Spleen (tissue), 11 donors: Measurements from ENCODE around the gene EPHB1. TPM values are rescaled to one million over a fixed set of nuclear protein-coding genes. Genes with fewer than 3 reads are reported as not detected.

Source experiments
- DNase-seq: peaks from one replicate; pipeline ENCODE4 v3.0.0-alpha.2; 2020
- H3K27ac ChIP-seq, 8 donors: fragments of 200-600 bp; sonication (generic) in 7 of 8; 1 replicate in 4 of 8; 2 replicates in 4 of 8; pipeline versions ENCODE4 v1.5.0 to v1.8.0; 2016 to 2021; ENCODE audit warnings: inconsistent platforms in 4 of 8, mild to moderate bottlenecking in 4 of 8, moderate library complexity in 1 of 8
- H3K27me3 ChIP-seq, 7 donors: fragments of 200-600 bp; sonication (generic) in 6 of 7; replicated peaks in 1 of 7; 1 replicate in 4 of 7; 2 replicates in 3 of 7; pipeline versions ENCODE4 v1.5.0 to v1.8.0; 2016 to 2021; ENCODE audit warnings: inconsistent platforms in 3 of 7, mild to moderate bottlenecking in 1 of 7
- H3K36me3 ChIP-seq, 6 donors: fragments of 200-600 bp; sonication (generic) in 5 of 6; 1 replicate in 4 of 6; 2 replicates in 2 of 6; pipeline versions ENCODE4 v1.5.0 to v1.8.0; 2016 to 2021; ENCODE audit warnings: inconsistent platforms in 2 of 6
- H3K4me1 ChIP-seq, 6 donors: fragments of 200-600 bp; sonication (generic) in 5 of 6; 1 replicate in 3 of 6; 2 replicates in 3 of 6; pipeline versions ENCODE4 v1.5.0 to v1.8.0; 2016 to 2021; ENCODE audit warnings: inconsistent platforms in 3 of 6
- H3K4me3 ChIP-seq, 8 donors: fragments of 200-600 bp; sonication (generic) in 7 of 8; 1 replicate in 4 of 8; 2 replicates in 4 of 8; pipeline versions ENCODE4 v1.5.0 to v1.8.0; 2016 to 2021; ENCODE audit warnings: inconsistent platforms in 4 of 8, mild to moderate bottlenecking in 4 of 8, moderate library complexity in 2 of 8
- H3K9me3 ChIP-seq, 8 donors: fragments of 200-600 bp; sonication (generic) in 7 of 8; 1 replicate in 4 of 8; 2 replicates in 4 of 8; pipeline versions ENCODE4 v1.5.0 to v1.8.0; 2016 to 2021; ENCODE audit warnings: inconsistent platforms in 4 of 8
- POLR2A ChIP-seq, 3 donors: fragments of 450-650 bp; IDR thresholded peaks; one replicate each; pipeline ENCODE4 v1.5.1; 2017; ENCODE audit warnings: antibody characterized with exemption in 3 of 3, mild to moderate bottlenecking in 1 of 3
- POLR2AphosphoS5 ChIP-seq, 3 donors: sonication (generic); formaldehyde crosslinking; IDR thresholded peaks; one replicate each; pipeline ENCODE4 v1.5.1; 2017; ENCODE audit warnings: antibody characterized with exemption in 3 of 3
- WGBS, 5 donors: extraction: QIAGEN DNeasy Blood & Tissue Kit in 3 of 5; methylation state at CpG; one replicate each; pipeline versions ENCODE4 v1.1.5 to v1.1.7; 2013 to 2018; 5-methylcytosine and 5-hydroxymethylcytosine counted together
- intact Hi-C: fragments of 100-400 bp; cut with DNase I; formaldehyde crosslinking; loops from one replicate; pipeline ENCODE4 v1.15.0; 2023; ENCODE audit warnings: low total_unique reads
- polyA plus RNA-seq, 3 donors: library from polyadenylated mRNA; stranded (reverse); fragments of 200-250 nt; gene quantifications; one replicate each; pipeline ENCODE4 v1.2.1, GENCODE V29; 2013
- total RNA-seq, 7 donors: library from RNA; depleted of rRNA in 3 of 7; stranded (reverse); fragments of >200 nt in 3 of 7; fragmentation: NEBNext Ultra II Directional in 4 of 7; extraction: Animal tissue kit (Norgen Biotek cat#: 25700) in 4 of 7; gene quantifications; one replicate each; pipeline versions ENCODE4 v1.1.0 to v1.2.1, GENCODE V29; 2016 to 2021
- TF ChIP-seq, protein P1 (sequence below), 11 experiments: fragments of 200-600 bp in 7 of 11; fragments of 450-650 bp in 4 of 11; sonication (generic) in 4 of 11; IDR thresholded peaks in 8 of 11; conservative IDR thresholded peaks in 3 of 11; 1 replicate in 7 of 11; 2 replicates in 4 of 11; pipeline versions ENCODE4 v1.4.0 to v1.8.0; 2016 to 2021; ENCODE audit warnings: antibody characterized with exemption in 11 of 11, inconsistent platforms in 4 of 11, mild to moderate bottlenecking in 1 of 11
- donor health status: healthy with polysubstance abuse.
- donor health status: DM: no; HTN: no; CAD: no; lungs with moderate emphysema.
- donor health status: DM: no; HTN: no; CAD: no.
- donor health status: Bipolar disorder and iron deficiency.
- donor health status: healthy.
- donor health status: DM: no; HTN: no; CAD: no.
- donor health status: DM: yes; HTN: yes; CAD: no.

Gene EPHB1
- total and polyA plus RNA-seq, 10 donors: 0.20 to 14.0 (median 3.0) TPM

DNA sequence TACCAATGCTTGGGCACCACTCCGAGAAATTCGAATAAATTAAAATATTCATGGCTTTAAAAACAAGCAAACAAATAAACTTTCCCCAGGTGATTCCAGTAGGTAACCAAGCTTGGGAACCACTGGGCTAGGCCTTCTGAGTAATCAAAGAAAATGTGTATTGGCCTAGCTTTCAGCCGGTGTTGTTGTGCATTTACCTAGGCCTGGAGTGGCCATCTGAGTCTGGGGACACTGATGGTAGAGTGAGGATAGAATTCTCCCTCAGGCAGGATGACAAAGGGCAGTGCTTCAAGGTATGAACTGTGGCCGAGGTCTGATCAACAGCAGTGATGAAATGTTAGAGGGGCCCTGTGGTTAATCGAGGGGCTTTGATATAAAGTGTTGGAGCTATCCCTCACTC, 440.5 kb downstream of the EPHB1 start:
- Histone ChIP-seq H3K9me3 (peaks cover 0 to 11% (median 0%) of the 10 kb centered on the region in 8 donors), H3K36me3 (no peaks in the 10 kb centered on the region), H3K27ac (no peak overlapping the region), H3K4me1 (no peaks in the 10 kb centered on the region), H3K27me3 (no peaks in the 10 kb centered on the region), H3K4me3 (no peak overlapping the region)
- intact Hi-C loops: no loop called here
- no peak for DNase-seq
- WGBS, 5 donors: 67 to 92% (median 89%) methylated on average over 5 of the region's 5 CpGs
- TF ChIP-seq, protein P1, sequence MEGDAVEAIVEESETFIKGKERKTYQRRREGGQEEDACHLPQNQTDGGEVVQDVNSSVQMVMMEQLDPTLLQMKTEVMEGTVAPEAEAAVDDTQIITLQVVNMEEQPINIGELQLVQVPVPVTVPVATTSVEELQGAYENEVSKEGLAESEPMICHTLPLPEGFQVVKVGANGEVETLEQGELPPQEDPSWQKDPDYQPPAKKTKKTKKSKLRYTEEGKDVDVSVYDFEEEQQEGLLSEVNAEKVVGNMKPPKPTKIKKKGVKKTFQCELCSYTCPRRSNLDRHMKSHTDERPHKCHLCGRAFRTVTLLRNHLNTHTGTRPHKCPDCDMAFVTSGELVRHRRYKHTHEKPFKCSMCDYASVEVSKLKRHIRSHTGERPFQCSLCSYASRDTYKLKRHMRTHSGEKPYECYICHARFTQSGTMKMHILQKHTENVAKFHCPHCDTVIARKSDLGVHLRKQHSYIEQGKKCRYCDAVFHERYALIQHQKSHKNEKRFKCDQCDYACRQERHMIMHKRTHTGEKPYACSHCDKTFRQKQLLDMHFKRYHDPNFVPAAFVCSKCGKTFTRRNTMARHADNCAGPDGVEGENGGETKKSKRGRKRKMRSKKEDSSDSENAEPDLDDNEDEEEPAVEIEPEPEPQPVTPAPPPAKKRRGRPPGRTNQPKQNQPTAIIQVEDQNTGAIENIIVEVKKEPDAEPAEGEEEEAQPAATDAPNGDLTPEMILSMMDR (IDR thresholded peaks at IDR 0.05 in 8 of 11, conservative IDR thresholded peaks at IDR 0.05 in 3 of 11): no peak
- TF ChIP-seq POLR2AphosphoS5 (IDR thresholded peaks at IDR 0.05): no peak
- no peak for TF ChIP-seq POLR2A (IDR thresholded peaks at IDR 0.05)

DNA sequence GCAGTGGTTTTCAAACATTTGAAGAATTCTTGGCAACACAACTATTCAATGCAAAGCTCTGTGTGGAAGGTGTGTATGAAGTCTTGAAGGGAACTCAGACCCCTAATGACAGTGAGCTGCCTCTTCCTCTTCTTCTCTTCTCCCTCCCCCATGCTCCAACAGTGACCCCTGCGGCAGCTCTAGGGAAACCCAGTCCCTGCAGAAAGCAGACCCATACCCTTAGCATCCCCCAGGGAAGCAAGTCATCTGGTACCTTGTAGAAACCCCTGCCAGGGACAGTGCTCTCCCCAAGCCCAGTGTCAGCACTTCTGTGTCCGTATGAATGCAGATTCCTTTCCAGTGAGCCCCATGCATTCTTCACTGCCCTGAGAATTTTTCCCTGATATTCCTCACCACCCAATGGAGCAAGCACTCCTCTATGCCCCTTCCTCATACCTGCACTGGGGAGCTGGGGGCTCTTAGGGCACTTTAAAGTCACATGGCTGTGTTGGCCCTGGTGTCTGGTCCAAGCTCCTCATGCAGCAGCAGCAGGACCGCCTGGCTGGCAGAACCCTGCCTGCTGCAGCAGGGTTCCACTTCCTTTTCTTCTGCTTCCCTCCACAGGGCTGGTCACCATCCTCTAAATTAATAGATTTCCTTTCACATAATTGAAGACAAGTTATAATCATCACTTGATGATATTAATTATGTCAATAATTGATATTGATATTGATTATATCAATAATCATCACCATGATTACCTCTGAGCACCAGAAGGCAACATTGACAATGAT, 442.5 kb downstream of the EPHB1 start:
- no peak overlapping the region for H3K27ac ChIP-seq
- TF ChIP-seq, protein P1 (IDR thresholded peaks at IDR 0.05 in 8 of 11, conservative IDR thresholded peaks at IDR 0.05 in 3 of 11): no peak
- TF ChIP-seq POLR2A (IDR thresholded peaks at IDR 0.05) (no peak), POLR2AphosphoS5 (IDR thresholded peaks at IDR 0.05) (no peak)
- WGBS, 5 donors: 50 to 75% (median 62%) methylated on average over 3 of the region's 3 CpGs
- H3K36me3 ChIP-seq: no peaks in the 10 kb centered on the region
- no peaks in the 10 kb centered on the region for H3K4me1 ChIP-seq
- intact Hi-C loops: no loop called here
- peaks cover 0 to 11% (median 0%) of the 10 kb centered on the region in 8 donors for H3K9me3 ChIP-seq
- H3K4me3 ChIP-seq: no peak overlapping the region
- no peak for DNase-seq
- no peaks in the 10 kb centered on the region for H3K27me3 ChIP-seq

DNA sequence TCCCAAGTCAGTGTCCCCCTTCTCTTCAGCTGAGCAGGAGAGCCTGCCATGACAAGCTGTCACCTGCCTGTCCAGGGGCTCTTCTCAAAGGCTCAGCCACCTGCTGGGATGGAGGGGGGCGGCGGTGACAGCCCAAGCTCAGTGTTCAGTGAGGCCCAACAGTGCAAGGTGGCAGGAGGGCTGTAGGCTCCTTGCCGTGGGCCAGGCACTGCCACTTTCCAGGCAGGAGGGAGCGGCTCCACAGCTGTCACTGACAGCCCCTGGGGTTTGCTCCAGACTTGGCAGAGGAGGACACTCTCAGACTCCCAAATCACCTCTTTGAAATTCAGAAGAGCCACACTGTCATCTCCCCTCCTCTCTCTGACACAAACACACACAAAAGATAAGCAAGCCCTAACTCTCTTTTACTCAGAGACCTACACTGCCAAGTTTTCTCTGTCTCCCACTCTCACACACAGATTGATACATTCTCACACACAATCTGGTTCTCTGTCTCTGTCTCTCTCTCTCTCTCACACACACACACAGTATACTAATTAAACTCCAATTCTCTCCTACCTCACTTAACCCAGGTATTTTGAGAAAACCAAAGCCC, 443.3 kb downstream of the EPHB1 start:
- no peak overlapping the region for H3K4me3 ChIP-seq
- no peak for DNase-seq

More for the DNA sequence above, 443.3 kb downstream of the EPHB1 start:
- Histone ChIP-seq H3K27me3 (no peaks in the 10 kb centered on the region), H3K27ac (no peak overlapping the region), H3K36me3 (no peaks in the 10 kb centered on the region), H3K9me3 (peaks cover 0 to 10% (median 0%) of the 10 kb centered on the region in 8 donors), H3K4me1 (no peaks in the 10 kb centered on the region)
- 65 to 92% (median 85%) methylated on average over 4 of the region's 4 CpGs for WGBS, 5 donors
- intact Hi-C loops: no loop called here
- TF ChIP-seq, protein P1 (IDR thresholded peaks at IDR 0.05 in 8 of 11, conservative IDR thresholded peaks at IDR 0.05 in 3 of 11): no peak
- no peak for TF ChIP-seq POLR2A (IDR thresholded peaks at IDR 0.05)
- TF ChIP-seq POLR2AphosphoS5 (IDR thresholded peaks at IDR 0.05): no peak
